Measurements from ENCODE around the gene ARPC4. TPM values are rescaled to one million over a fixed set of nuclear protein-coding genes. Genes with fewer than 3 reads are reported as not detected.
"Not testable (repeated sequence)": the region's sequence is repeated elsewhere in the genome, so short reads cannot be mapped to it uniquely, and the experiment has no call there.

The ARPC4 gene
- total RNA-seq, 1 donor from 2014 or later, result 129 TPM

GRCh38 chr3:9769426-9770275 is 23.2 kb upstream of the ARPC4 start, which contains the start of gene CAMK1:
Gene CAMK1 (minus strand): TSS chr3:9769947. CDS start chr3:9767749, 2,198 bp downstream.
- TF ChIP-seq CTCF (IDR thresholded peaks at IDR 0.05; ENCODE audit: unreplicated experiment), result no peak
- H3K4me3 Mint-ChIP-seq (ENCODE audit: low read depth), result peak within 1 kb of the TSS; percentile 80
- no peaks in the 10 kb centered on the region for H3K27me3 Mint-ChIP-seq
- no peaks in the 10 kb centered on the region for H3K9me3 Mint-ChIP-seq (ENCODE audit: low read depth)
- peaks cover 2% of the 10 kb centered on the region for H3K36me3 Mint-ChIP-seq (ENCODE audit: insufficient read depth)
- peaks cover 16% of the 10 kb centered on the region for H3K4me1 Mint-ChIP-seq (ENCODE audit: low read depth)
- peak within 1 kb of the TSS; percentile 85 for H3K27ac Mint-ChIP-seq
- DNase-seq (ENCODE audit: low spot score, unreplicated experiment), result peak; percentile 54

- TF ChIP-seq CTCF (IDR thresholded peaks at IDR 0.05; ENCODE audit: unreplicated experiment), result no peak
- peaks cover 1% of the 10 kb centered on the region for H3K36me3 Mint-ChIP-seq (ENCODE audit: insufficient read depth)
- peaks cover 16% of the 10 kb centered on the region for H3K4me1 Mint-ChIP-seq (ENCODE audit: low read depth)
- peak overlapping the region; percentile 80 for H3K27ac Mint-ChIP-seq
- no peaks in the 10 kb centered on the region for H3K9me3 Mint-ChIP-seq (ENCODE audit: low read depth)
- peak overlapping the region; percentile 68 for H3K4me3 Mint-ChIP-seq (ENCODE audit: low read depth)
- no peak for DNase-seq (ENCODE audit: low spot score, unreplicated experiment)
- no peaks in the 10 kb centered on the region for H3K27me3 Mint-ChIP-seq
Observed at GRCh38 chr3:9770276-9770812, 22.5 kb upstream of the ARPC4 start.

- Mint-ChIP-seq H3K4me3 (ENCODE audit: low read depth) (peak overlapping the region; percentile 68), H3K4me1 (ENCODE audit: low read depth) (peaks cover 16% of the 10 kb centered on the region), H3K27ac (peak overlapping the region; percentile 80)
- not testable (repeated sequence) for H3K9me3 Mint-ChIP-seq (ENCODE audit: low read depth); H3K27me3 Mint-ChIP-seq; H3K36me3 Mint-ChIP-seq (ENCODE audit: insufficient read depth); DNase-seq (ENCODE audit: low spot score, unreplicated experiment)
Observed at GRCh38 chr3:9771007-9771406, 21.9 kb upstream of the ARPC4 start.

GRCh38 chr3:9776896-9777693 is 15.8 kb upstream of the ARPC4 start:
- Mint-ChIP-seq H3K27me3 (no peaks in the 10 kb centered on the region), H3K4me3 (ENCODE audit: low read depth) (no peak overlapping the region), H3K9me3 (ENCODE audit: low read depth) (no peaks in the 10 kb centered on the region), H3K4me1 (ENCODE audit: low read depth) (no peaks in the 10 kb centered on the region), H3K27ac (no peak overlapping the region), H3K36me3 (ENCODE audit: insufficient read depth) (no peaks in the 10 kb centered on the region)
- no peak for DNase-seq (ENCODE audit: low spot score, unreplicated experiment)
- TF ChIP-seq CTCF (IDR thresholded peaks at IDR 0.05; ENCODE audit: unreplicated experiment), result no peak

- Mint-ChIP-seq H3K27ac (no peak overlapping the region), H3K4me3 (ENCODE audit: low read depth) (no peak overlapping the region), H3K36me3 (ENCODE audit: insufficient read depth) (no peaks in the 10 kb centered on the region), H3K9me3 (ENCODE audit: low read depth) (no peaks in the 10 kb centered on the region), H3K27me3 (no peaks in the 10 kb centered on the region), H3K4me1 (ENCODE audit: low read depth) (no peaks in the 10 kb centered on the region)
- TF ChIP-seq CTCF (IDR thresholded peaks at IDR 0.05; ENCODE audit: unreplicated experiment), result no peak
- no peak for DNase-seq (ENCODE audit: low spot score, unreplicated experiment)
Observed at GRCh38 chr3:9777694-9778021, 15.2 kb upstream of the ARPC4 start.
